ENCODE measurements around the gene OTOP3. TPM values are rescaled to one million over a fixed set of nuclear protein-coding genes. Genes with fewer than 3 reads are reported as not detected.
A peak's percentile ranks its signal among the peaks of the same experiment; 100 is the strongest.

Gene OTOP3
- total and polyA plus RNA-seq, 7 experiments from 2014 or later = not detected

DNA sequence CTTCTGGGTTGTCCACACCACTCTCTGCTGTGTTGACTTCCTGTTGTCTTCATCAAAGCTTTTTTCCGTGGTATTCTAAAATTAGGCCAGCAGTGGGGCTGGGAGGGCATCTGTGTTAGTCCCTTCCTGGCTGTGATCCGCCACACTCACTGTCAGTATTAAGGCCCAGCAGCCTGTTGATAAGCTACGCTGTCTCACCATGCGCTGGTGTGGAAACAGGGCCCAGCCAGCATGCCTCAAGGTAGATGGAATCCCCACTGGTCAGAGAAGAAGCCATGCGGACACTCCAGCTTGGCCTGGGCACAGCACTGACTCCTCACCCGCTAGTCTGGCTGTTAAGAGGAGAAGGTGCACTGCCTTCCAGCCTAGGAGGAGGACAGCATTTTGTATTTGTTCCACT is 63.1 kb downstream of the OTOP3 start:
- H3K9me3 Mint-ChIP-seq = peaks cover 0 to 2% (median 0%) of the 10 kb centered on the region in 11 donors
- H3K4me3 ChIP-seq (ENCODE audit: low read length) = no peak overlapping the region
- POLR2A ChIA-PET = interaction anchor here (0.7 to 1.6 kb wide), 2 partner anchors 9 to 14 kb away, joined by 3 to 7 read pairs; partner anchors contain the start of gene MRPL58
- H3K4me1 Mint-ChIP-seq = peaks cover 0 to 10% (median 5%) of the 10 kb centered on the region in 7 donors
- CTCF ChIA-PET = no interaction called here
- no peak overlapping the region for H3K27ac ChIP-seq (ENCODE audit: low read depth, low read length)
- no peaks in the 10 kb centered on the region for H3K9me3 ChIP-seq (ENCODE audit: control insufficient read depth in 2 of 3, low read length in 3 of 3)
- intact Hi-C loops (cut with micrococcal nuclease) = no loop called here
- no peak overlapping the region for H3K4me3 Mint-ChIP-seq
- no peaks in the 10 kb centered on the region for H3K27me3 ChIP-seq (ENCODE audit: control insufficient read depth in 2 of 2, insufficient read depth in 2 of 2, low read length in 2 of 2)
- DNase-seq (no peak), ATAC-seq (no peak)
- no peaks in the 10 kb centered on the region for H3K36me3 Mint-ChIP-seq
- no peaks in the 10 kb centered on the region for H3K27me3 Mint-ChIP-seq
- H3K36me3 ChIP-seq (ENCODE audit: control insufficient read depth in 2 of 3, insufficient read depth in 3 of 3, low read length in 3 of 3) = no peaks in the 10 kb centered on the region
- H3K27ac Mint-ChIP-seq = peak overlapping the region in 1 of 9 donors; percentile 12
- H3K4me1 ChIP-seq (ENCODE audit: control insufficient read depth in 2 of 2, insufficient read depth in 2 of 2, low read length in 2 of 2) = no peaks in the 10 kb centered on the region

DNA sequence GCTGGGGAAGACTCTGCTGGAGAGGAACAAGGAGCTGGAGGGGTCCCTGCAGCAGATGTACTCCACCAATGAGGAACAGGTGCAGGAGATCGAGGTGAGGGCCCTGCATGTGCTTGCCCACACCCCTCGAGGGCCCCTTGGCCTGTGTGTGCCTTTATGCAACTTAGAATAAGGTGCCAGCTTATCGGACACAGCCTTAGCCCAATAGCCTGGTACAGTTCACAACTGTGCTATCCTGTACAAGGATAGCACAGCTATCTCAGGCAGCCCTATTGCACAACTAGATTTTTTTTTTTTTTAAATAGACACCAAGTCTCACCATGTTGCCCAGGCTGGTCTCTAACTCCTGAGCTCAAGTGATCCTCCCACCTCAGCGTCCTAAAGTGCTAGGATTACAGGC is 63.8 kb downstream of the OTOP3 start:
- POLR2A ChIA-PET = interaction anchor here (0.8 to 1.6 kb wide), 5 partner anchors 11 to 226 kb away, joined by 3 to 7 read pairs (median 3); partner anchors contain the start of genes CDR2L and MRPL58
- peaks cover 0 to 10% (median 5%) of the 10 kb centered on the region in 7 donors for H3K4me1 Mint-ChIP-seq
- no peaks in the 10 kb centered on the region for H3K36me3 Mint-ChIP-seq
- no peak overlapping the region for H3K27ac ChIP-seq (ENCODE audit: low read depth, low read length)
- H3K27me3 Mint-ChIP-seq = no peaks in the 10 kb centered on the region
- H3K36me3 ChIP-seq (ENCODE audit: control insufficient read depth in 2 of 3, insufficient read depth in 3 of 3, low read length in 3 of 3) = no peaks in the 10 kb centered on the region
- peaks cover 0 to 2% (median 0%) of the 10 kb centered on the region in 11 donors for H3K9me3 Mint-ChIP-seq
- H3K9me3 ChIP-seq (ENCODE audit: control insufficient read depth in 2 of 3, low read length in 3 of 3) = no peaks in the 10 kb centered on the region
- DNase-seq (no peak), ATAC-seq (no peak)
- intact Hi-C loops (cut with micrococcal nuclease) = no loop called here
- H3K4me3 Mint-ChIP-seq = no peak overlapping the region
- H3K27me3 ChIP-seq (ENCODE audit: control insufficient read depth in 2 of 2, insufficient read depth in 2 of 2, low read length in 2 of 2) = no peaks in the 10 kb centered on the region
- CTCF ChIA-PET = interaction anchor here (0.6 kb wide), 1 partner anchor 13 kb away, joined by 3 read pairs; the partner anchor contains the start of gene MRPL58
- H3K4me3 ChIP-seq (ENCODE audit: low read length) = no peak overlapping the region
- H3K27ac Mint-ChIP-seq = no peak overlapping the region
- no peaks in the 10 kb centered on the region for H3K4me1 ChIP-seq (ENCODE audit: control insufficient read depth in 2 of 2, insufficient read depth in 2 of 2, low read length in 2 of 2)

Other genes starting within 250 kb of the OTOP3 start
- 10 to 100 TPM in 1 of 5 experiments, 1 to 10 TPM in 1, under 1 TPM in 2, not detected in 1; 0.46 to 41.0 (median 2.7) TPM for gene CD300LF, start 223.0 kb upstream of the OTOP3 start, total RNA-seq
- not detected for gene CD300LF, start 223.0 kb upstream of the OTOP3 start, polyA plus RNA-seq
- 10 to 100 TPM; 23.6 to 58.5 (median 34.4) TPM for gene RAB37, start 198.6 kb upstream of the OTOP3 start, total RNA-seq
- gene RAB37, start 198.6 kb upstream of the OTOP3 start, polyA plus RNA-seq = 10 to 100 TPM; 30.4 to 30.7 TPM
- gene NHERF1, start 187.3 kb upstream of the OTOP3 start, total RNA-seq = 100 to 1,000 TPM in 4 of 5 experiments, 10 to 100 TPM in 1; 93.1 to 279 (median 156) TPM
- 100 to 1,000 TPM; 273 to 393 TPM for gene NHERF1, start 187.3 kb upstream of the OTOP3 start, polyA plus RNA-seq
- gene NAT9, start 159.6 kb upstream of the OTOP3 start, total RNA-seq = 10 to 100 TPM; 41.4 to 78.8 (median 56.9) TPM
- 10 to 100 TPM; 16.8 to 37.9 TPM for gene NAT9, start 159.6 kb upstream of the OTOP3 start, polyA plus RNA-seq
- gene GRIN2C, start 76.0 kb upstream of the OTOP3 start, total RNA-seq = under 1 TPM in 2 of 5 experiments, not detected in 3; 0.12 to 0.15 TPM
- not detected for gene GRIN2C, start 76.0 kb upstream of the OTOP3 start, polyA plus RNA-seq
- 10 to 100 TPM in 3 of 5 experiments, 1 to 10 TPM in 2; 4.7 to 39.5 (median 11.7) TPM for gene FDXR, start 62.9 kb upstream of the OTOP3 start, total RNA-seq
- gene FDXR, start 62.9 kb upstream of the OTOP3 start, polyA plus RNA-seq = 1 to 10 TPM; 5.4 to 6.4 TPM
- not detected for gene FADS6, start 42.3 kb upstream of the OTOP3 start, total RNA-seq
- gene FADS6, start 42.3 kb upstream of the OTOP3 start, polyA plus RNA-seq = under 1 TPM in 1 of 2 donors, not detected in 1; 0.14 TPM
- gene USH1G, start 12.6 kb upstream of the OTOP3 start, total RNA-seq = not detected
- not detected for gene USH1G, start 12.6 kb upstream of the OTOP3 start, polyA plus RNA-seq
- not detected for gene OTOP2, start 11.6 kb upstream of the OTOP3 start, total RNA-seq
- gene OTOP2, start 11.6 kb upstream of the OTOP3 start, polyA plus RNA-seq = not detected
- gene HID1, start 36.9 kb downstream of the OTOP3 start, total RNA-seq = 10 to 100 TPM in 4 of 5 experiments, under 1 TPM in 1; 0.60 to 25.2 (median 14.8) TPM
- 1 to 10 TPM; 4.8 to 7.0 TPM for gene HID1, start 36.9 kb downstream of the OTOP3 start, polyA plus RNA-seq
- under 1 TPM in 3 of 5 experiments, not detected in 2; 0.08 to 0.17 (median 0.16) TPM for gene CDR2L, start 51.7 kb downstream of the OTOP3 start, total RNA-seq
- not detected for gene CDR2L, start 51.7 kb downstream of the OTOP3 start, polyA plus RNA-seq
- 10 to 100 TPM; 11.7 to 46.1 (median 23.0) TPM for gene MRPL58, start 76.8 kb downstream of the OTOP3 start, total RNA-seq
- gene MRPL58, start 76.8 kb downstream of the OTOP3 start, polyA plus RNA-seq = 10 to 100 TPM; 55.3 to 71.4 TPM
- 100 to 1,000 TPM; 113 to 195 (median 161) TPM for gene ATP5PD, start 111.1 kb downstream of the OTOP3 start, total RNA-seq
- 100 to 1,000 TPM; 362 to 478 TPM for gene ATP5PD, start 111.1 kb downstream of the OTOP3 start, polyA plus RNA-seq
- gene KCTD2, start 111.3 kb downstream of the OTOP3 start, total RNA-seq = 10 to 100 TPM; 19.5 to 35.7 (median 23.0) TPM
- 1 to 10 TPM; 4.8 to 8.7 TPM for gene KCTD2, start 111.3 kb downstream of the OTOP3 start, polyA plus RNA-seq
- 10 to 100 TPM in 4 of 5 experiments, 1 to 10 TPM in 1; 9.2 to 26.3 (median 24.5) TPM for gene SLC16A5, start 152.1 kb downstream of the OTOP3 start, total RNA-seq
- 1 to 10 TPM; 5.9 to 7.6 TPM for gene SLC16A5, start 152.1 kb downstream of the OTOP3 start, polyA plus RNA-seq
- 10 to 100 TPM in 4 of 5 experiments, 1 to 10 TPM in 1; 5.8 to 18.9 (median 17.8) TPM for gene ARMC7, start 174.1 kb downstream of the OTOP3 start, total RNA-seq
- gene ARMC7, start 174.1 kb downstream of the OTOP3 start, polyA plus RNA-seq = 1 to 10 TPM; 1.8 to 4.4 TPM
- 10 to 100 TPM; 23.4 to 54.8 (median 37.5) TPM for gene NT5C, start 195.8 kb downstream of the OTOP3 start, total RNA-seq
- 10 to 100 TPM; 31.1 to 33.1 TPM for gene NT5C, start 195.8 kb downstream of the OTOP3 start, polyA plus RNA-seq
- 100 to 1,000 TPM in 1 of 5 experiments, 10 to 100 TPM in 4; 12.3 to 227 (median 29.3) TPM for gene JPT1, start 218.6 kb downstream of the OTOP3 start, total RNA-seq
- gene JPT1, start 218.6 kb downstream of the OTOP3 start, polyA plus RNA-seq = 10 to 100 TPM; 70.0 to 72.3 TPM
- 100 to 1,000 TPM; 201 to 494 (median 247) TPM for gene SUMO2, start 247.1 kb downstream of the OTOP3 start, total RNA-seq
- gene SUMO2, start 247.1 kb downstream of the OTOP3 start, polyA plus RNA-seq = 100 to 1,000 TPM; 173 to 357 TPM